Liver (tissue), 9 donors: ENCODE measurements around the gene ARL13B. TPM values are rescaled to one million over a fixed set of nuclear protein-coding genes. Genes with fewer than 3 reads are reported as not detected.

ENCODE experiments used
- DNase-seq: peaks from one replicate; pipeline ENCODE4 v3.0.0-alpha.2; 2017; ENCODE audit warnings: low spot score
- H3K27ac ChIP-seq, 2 donors: one replicate each; pipeline ENCODE4 v1.7.0; 2013; ENCODE audit warnings: inconsistent platforms in 2 of 2, low read length in 2 of 2, control low read depth in 1 of 2, low read depth in 1 of 2, mild to moderate bottlenecking in 1 of 2
- H3K27me3 ChIP-seq, 4 donors: one replicate each; pipeline versions ENCODE4 v1.6.1 to v1.7.0; 2013; ENCODE audit warnings: low read length in 3 of 4, inconsistent platforms in 1 of 4, mild to moderate bottlenecking in 1 of 4, moderate library complexity in 1 of 4; ENCODE audit not compliant: control insufficient read depth in 4 of 4, insufficient read depth in 4 of 4
- H3K36me3 ChIP-seq, 4 donors: one replicate each; pipeline versions ENCODE4 v1.6.1 to v1.7.0; 2013; ENCODE audit warnings: low read length in 3 of 4, mild to moderate bottlenecking in 3 of 4, low read depth in 1 of 4, moderate library complexity in 1 of 4; ENCODE audit not compliant: control insufficient read depth in 4 of 4, insufficient read depth in 3 of 4
- H3K4me1 ChIP-seq, 4 donors: one replicate each; pipeline versions ENCODE4 v1.6.1 to v1.7.0; 2013; ENCODE audit warnings: low read length in 3 of 4, mild to moderate bottlenecking in 3 of 4, moderate library complexity in 1 of 4; ENCODE audit not compliant: control insufficient read depth in 4 of 4, insufficient read depth in 4 of 4
- H3K4me3 ChIP-seq, 3 donors: one replicate each; pipeline versions ENCODE4 v1.6.1 to v1.7.0; 2013; ENCODE audit warnings: low read length in 3 of 3, control low read depth in 1 of 3, low read depth in 1 of 3, mild to moderate bottlenecking in 1 of 3
- H3K9ac ChIP-seq, 2 donors: one replicate each; pipeline ENCODE4 v1.7.0; 2013; ENCODE audit warnings: low read length in 2 of 2, mild to moderate bottlenecking in 2 of 2, moderate library complexity in 2 of 2, control low read depth in 1 of 2, low read depth in 1 of 2
- H3K9me3 ChIP-seq, 4 donors: one replicate each; pipeline versions ENCODE4 v1.6.1 to v1.7.0; 2013; ENCODE audit warnings: low read length in 3 of 4; ENCODE audit not compliant: control insufficient read depth in 4 of 4
- CTCF ChIP-seq: fragments of 150-350 bp; IDR thresholded peaks from 2 replicates; pipeline ENCODE4 v1.5.1; 2017; ENCODE audit warnings: improper control_type of control experiment, low read depth, low read length; ENCODE audit not compliant: missing input control
- EGR1 ChIP-seq, 2 donors: IDR thresholded peaks; 2 replicates each; pipeline ENCODE4 v1.6.1; 2016 to 2018; ENCODE audit warnings: antibody characterized with exemption in 2 of 2, low read depth in 2 of 2
- FOXA1 ChIP-seq: IDR thresholded peaks from 2 replicates; pipeline ENCODE4 v1.6.1; 2016; ENCODE audit warnings: antibody characterized with exemption
- FOXA2 ChIP-seq: IDR thresholded peaks from 2 replicates; pipeline ENCODE4 v1.6.1; 2016; ENCODE audit warnings: antibody characterized with exemption
- GABPA ChIP-seq, 2 donors: IDR thresholded peaks in 1 of 2; conservative IDR thresholded peaks in 1 of 2; 2 replicates each; pipeline ENCODE4 v1.6.1; 2016; ENCODE audit warnings: antibody characterized with exemption in 2 of 2, mild to moderate bottlenecking in 1 of 2, moderate library complexity in 1 of 2
- HNF4A ChIP-seq, 2 donors: conservative IDR thresholded peaks; 2 replicates each; pipeline ENCODE4 v1.6.1; 2016; ENCODE audit warnings: antibody characterized with exemption in 2 of 2, mild to moderate bottlenecking in 2 of 2
- HNF4G ChIP-seq: IDR thresholded peaks from 2 replicates; pipeline ENCODE4 v1.6.1; 2016; ENCODE audit warnings: antibody characterized with exemption
- JUND ChIP-seq, 2 donors: IDR thresholded peaks; 2 replicates each; pipeline ENCODE4 v1.6.1; 2016; ENCODE audit warnings: antibody characterized with exemption in 2 of 2
- NR2F2 ChIP-seq: IDR thresholded peaks from 2 replicates; pipeline ENCODE4 v1.6.1; 2016; ENCODE audit warnings: antibody characterized with exemption
- RAD21 ChIP-seq, 2 donors: IDR thresholded peaks; 2 replicates each; pipeline ENCODE4 v1.6.1; 2016; ENCODE audit warnings: antibody characterized with exemption in 2 of 2, mild to moderate bottlenecking in 2 of 2
- REST ChIP-seq: IDR thresholded peaks from 2 replicates; pipeline ENCODE4 v1.6.1; 2016; ENCODE audit warnings: antibody characterized with exemption, mild to moderate bottlenecking
- RXRA ChIP-seq, 2 donors: IDR thresholded peaks; 2 replicates each; pipeline ENCODE4 v1.6.1; 2017 to 2018; ENCODE audit warnings: antibody characterized with exemption in 2 of 2, mild to moderate bottlenecking in 1 of 2
- TAF1 ChIP-seq: conservative IDR thresholded peaks from 2 replicates; pipeline ENCODE4 v1.6.1; 2016; ENCODE audit warnings: antibody characterized with exemption, mild to moderate bottlenecking
- YY1 ChIP-seq: IDR thresholded peaks from 2 replicates; pipeline ENCODE4 v1.6.1; 2016; ENCODE audit warnings: antibody characterized with exemption, mild to moderate bottlenecking
- ZBTB33 ChIP-seq: IDR thresholded peaks from 2 replicates; pipeline ENCODE4 v1.6.1; 2016; ENCODE audit warnings: antibody characterized with exemption
- WGBS: extraction: QIAGEN DNeasy Blood & Tissue Kit; methylation state at CpG from one replicate; pipeline ENCODE4 v1.1.7; 2013; 5-methylcytosine and 5-hydroxymethylcytosine counted together
- polyA plus RNA-seq, 2 donors: library from polyadenylated mRNA; stranded (reverse) in 1 of 2; unstranded in 1 of 2; fragments of 200-250 nt in 1 of 2; fragments of >200 nt in 1 of 2; fragmentation: Nextera tagmentation in 1 of 2; extraction: Ambion mirVana in 1 of 2; gene quantifications; one replicate each; pipeline versions ENCODE4 v1.2.1 to v1.2.3, GENCODE V29; 2013 to 2015
- total RNA-seq, 2 donors: library from RNA; depleted of rRNA; stranded (reverse); fragments of >200 nt; gene quantifications; one replicate each; pipeline ENCODE4 v1.2.3, GENCODE V29; 2014
- TF ChIP-seq, protein P1 (sequence below): IDR thresholded peaks from 2 replicates; pipeline ENCODE4 v1.6.1; 2016; ENCODE audit warnings: antibody characterized with exemption
- TF ChIP-seq, protein P2 (sequence below): IDR thresholded peaks from 2 replicates; pipeline ENCODE4 v1.6.1; 2016; ENCODE audit warnings: antibody characterized with exemption
- donor health status: healthy.
- donor health status: healthy.
- donor health status: healthy.
- donor health status: healthy.
- donor health status: healthy.

The ARL13B gene
- total and polyA plus RNA-seq, 4 donors = 3.0 to 5.8 (median 3.5) TPM

DNA sequence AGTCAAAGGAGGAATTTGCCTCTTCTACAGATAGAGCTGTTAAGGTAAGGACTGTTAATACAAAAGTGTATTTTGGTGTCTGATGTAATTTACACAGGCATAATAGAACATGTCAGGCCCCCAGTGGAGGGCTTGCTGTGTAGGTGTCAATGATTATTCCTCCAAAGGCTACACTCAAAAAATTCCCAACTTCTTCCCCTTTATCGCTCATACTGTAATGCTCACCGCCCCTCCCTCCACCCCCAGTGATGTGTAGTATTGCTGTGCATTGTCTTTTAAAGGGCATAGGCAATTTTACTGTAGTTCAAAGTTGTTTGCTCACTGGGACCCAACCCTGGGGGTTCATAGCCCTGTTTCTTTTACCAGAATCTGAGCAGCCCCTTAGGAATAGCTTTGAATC, 115.2 kb downstream of the ARL13B start (continued):
- TF ChIP-seq, protein P1, sequence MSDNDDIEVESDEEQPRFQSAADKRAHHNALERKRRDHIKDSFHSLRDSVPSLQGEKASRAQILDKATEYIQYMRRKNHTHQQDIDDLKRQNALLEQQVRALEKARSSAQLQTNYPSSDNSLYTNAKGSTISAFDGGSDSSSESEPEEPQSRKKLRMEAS = no peak
- TF ChIP-seq FOXA1 = no peak
- no peak for TF ChIP-seq JUND (IDR thresholded peaks at IDR 0.05)
- TF ChIP-seq, protein P2, sequence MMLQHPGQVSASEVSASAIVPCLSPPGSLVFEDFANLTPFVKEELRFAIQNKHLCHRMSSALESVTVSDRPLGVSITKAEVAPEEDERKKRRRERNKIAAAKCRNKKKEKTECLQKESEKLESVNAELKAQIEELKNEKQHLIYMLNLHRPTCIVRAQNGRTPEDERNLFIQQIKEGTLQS = no peak
- no peak for TF ChIP-seq FOXA2
- TF ChIP-seq ZBTB33 = no peak

DNA sequence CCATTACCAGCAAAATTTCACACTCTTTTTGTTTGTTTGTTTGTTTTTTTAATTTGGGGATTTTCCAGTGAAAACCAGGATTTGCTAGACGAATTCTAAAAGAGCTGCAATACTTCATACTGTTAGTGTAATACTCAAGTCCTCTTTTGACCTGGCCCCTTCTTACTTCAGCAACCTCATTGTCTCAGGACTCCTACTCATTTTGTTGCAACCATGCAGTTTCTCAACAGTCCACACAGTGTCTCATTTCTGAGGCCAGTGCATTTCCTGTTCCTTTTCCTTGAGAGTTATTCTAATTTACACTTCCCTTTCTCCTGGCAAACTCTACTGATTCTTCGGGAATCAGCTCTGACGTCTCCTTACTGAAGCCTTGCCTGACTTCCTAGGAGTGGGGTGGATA, 118.5 kb downstream of the ARL13B start:
- Histone ChIP-seq H3K4me1 (no peaks in the 10 kb centered on the region), H3K27me3 (no peaks in the 10 kb centered on the region), H3K4me3 (no peak overlapping the region), H3K9ac (no peak overlapping the region), H3K36me3 (peaks cover 3 to 29% (median 23%) of the 10 kb centered on the region in 4 donors), H3K27ac (no peak overlapping the region), H3K9me3 (no peaks in the 10 kb centered on the region)
- DNase-seq = no peak
- 74% methylated on average over 3 of the region's 3 CpGs for WGBS
- no peak for TF ChIP-seq CTCF
- TF ChIP-seq RXRA (IDR thresholded peaks at IDR 0.05) = no peak
- no peak for TF ChIP-seq HNF4A (conservative IDR thresholded peaks at IDR 0.05)
- TF ChIP-seq JUND (IDR thresholded peaks at IDR 0.05) = no peak
- no peak for TF ChIP-seq ZBTB33
- TF ChIP-seq, protein P2 = no peak
- TF ChIP-seq GABPA (IDR thresholded peaks at IDR 0.05 in 1 of 2, conservative IDR thresholded peaks at IDR 0.05 in 1 of 2) = no peak
- TF ChIP-seq FOXA1 = no peak
- TF ChIP-seq TAF1 = no peak
- no peak for TF ChIP-seq RAD21 (IDR thresholded peaks at IDR 0.05)
- no peak for TF ChIP-seq FOXA2
- TF ChIP-seq, protein P1 = no peak

DNA sequence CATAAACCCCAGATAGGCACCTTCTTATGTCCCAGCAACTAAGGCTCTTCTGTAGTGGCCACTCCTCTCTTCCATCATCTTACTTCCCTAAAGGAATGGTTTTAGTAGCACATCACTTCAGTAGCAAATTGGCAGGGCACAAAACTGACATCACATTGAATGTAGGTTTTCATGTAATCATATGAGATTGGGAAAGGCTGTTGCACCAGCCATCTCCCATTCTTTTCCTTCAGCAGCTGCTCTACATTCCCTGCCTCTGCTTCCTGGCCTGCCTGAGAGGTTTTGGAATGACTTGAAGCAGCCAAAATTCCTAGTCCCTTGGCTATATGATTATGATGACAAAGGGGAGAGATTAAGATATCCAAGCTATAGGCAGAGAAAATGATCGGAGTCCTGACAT, 119.4 kb downstream of the ARL13B start:
- H3K9me3 ChIP-seq = no peaks in the 10 kb centered on the region
- H3K27me3 ChIP-seq = no peaks in the 10 kb centered on the region
- H3K27ac ChIP-seq = no peak overlapping the region
- peaks cover 2 to 29% (median 21%) of the 10 kb centered on the region in 4 donors for H3K36me3 ChIP-seq
- 88% methylated on average over 1 of the region's 1 CpG for WGBS
- no peak for DNase-seq
- no peak overlapping the region for H3K9ac ChIP-seq
- no peaks in the 10 kb centered on the region for H3K4me1 ChIP-seq
- no peak overlapping the region for H3K4me3 ChIP-seq
- no peak for TF ChIP-seq YY1
- TF ChIP-seq RAD21 (IDR thresholded peaks at IDR 0.05) = no peak
- no peak for TF ChIP-seq RXRA (IDR thresholded peaks at IDR 0.05)
- TF ChIP-seq REST = no peak
- no peak for TF ChIP-seq NR2F2
- no peak for TF ChIP-seq TAF1
- TF ChIP-seq GABPA (IDR thresholded peaks at IDR 0.05 in 1 of 2, conservative IDR thresholded peaks at IDR 0.05 in 1 of 2) = no peak
- no peak for TF ChIP-seq FOXA1
- no peak for TF ChIP-seq HNF4G
- no peak for TF ChIP-seq ZBTB33
- no peak for TF ChIP-seq FOXA2
- no peak for TF ChIP-seq HNF4A (conservative IDR thresholded peaks at IDR 0.05)
- TF ChIP-seq EGR1 (IDR thresholded peaks at IDR 0.05; ENCODE audit: low read depth in 2 of 2) = no peak
- no peak for TF ChIP-seq JUND (IDR thresholded peaks at IDR 0.05)
